ENCODE data around the gene S100A3.
A peak's percentile ranks its signal among the peaks of the same experiment; 100 is the strongest.

Gene S100A3

GRCh38 chr1:153547560-153548551, 1.2 kb downstream of the S100A3 start:
- no peaks in the 10 kb centered on the region for H3K9me3 Mint-ChIP-seq
- no peak for ATAC-seq (ENCODE audit: low read depth)
- H3K4me3 Mint-ChIP-seq = no peak overlapping the region
- DNase-seq (ENCODE audit: low spot score in 2 of 2) = no peak
- H3K27ac Mint-ChIP-seq = no peak overlapping the region
- H3K36me3 Mint-ChIP-seq = peaks cover 4% of the 10 kb centered on the region
- peaks cover 26% of the 10 kb centered on the region for H3K4me1 Mint-ChIP-seq
- peaks cover 2% of the 10 kb centered on the region for H3K27me3 Mint-ChIP-seq

GRCh38 chr1:153546796-153547559, 2.1 kb downstream of the S100A3 start:
- Mint-ChIP-seq H3K36me3 (peaks cover 4% of the 10 kb centered on the region), H3K4me1 (peaks cover 29% of the 10 kb centered on the region), H3K27ac (no peak overlapping the region), H3K27me3 (peaks cover 2% of the 10 kb centered on the region), H3K9me3 (no peaks in the 10 kb centered on the region), H3K4me3 (no peak overlapping the region)
- DNase-seq (ENCODE audit: low spot score in 2 of 2) (no peak), ATAC-seq (ENCODE audit: low read depth) (no peak)

GRCh38 chr1:153546371-153546770, 2.7 kb downstream of the S100A3 start:
- no peak for DNase-seq (ENCODE audit: low spot score in 2 of 2)
- ATAC-seq (ENCODE audit: low read depth) = no peak
- peaks cover 35% of the 10 kb centered on the region for H3K4me1 Mint-ChIP-seq
- H3K9me3 Mint-ChIP-seq = no peaks in the 10 kb centered on the region
- peak overlapping the region; percentile 24 for H3K4me3 Mint-ChIP-seq
- peaks cover 4% of the 10 kb centered on the region for H3K36me3 Mint-ChIP-seq
- no peak overlapping the region for H3K27ac Mint-ChIP-seq
- H3K27me3 Mint-ChIP-seq = peaks cover 2% of the 10 kb centered on the region

GRCh38 chr1:153545067-153546055, 3.7 kb downstream of the S100A3 start, which contains the start of gene S100A4:
TSS of gene S100A4 (minus strand) at chr1:153545806. CDS start at chr1:153544794, 1,012 bp downstream.
- H3K27ac Mint-ChIP-seq = peak within 1 kb of the TSS; percentile 90
- no peaks in the 10 kb centered on the region for H3K9me3 Mint-ChIP-seq
- H3K4me1 Mint-ChIP-seq = peaks cover 45% of the 10 kb centered on the region
- H3K4me3 Mint-ChIP-seq = peak within 1 kb of the TSS; percentile 91
- H3K27me3 Mint-ChIP-seq = peaks cover 2% of the 10 kb centered on the region
- ATAC-seq (ENCODE audit: low read depth) (peak; percentile 64), DNase-seq (ENCODE audit: low spot score in 2 of 2) (peak in 1 of 2 donors; percentile 32)
- H3K36me3 Mint-ChIP-seq = peaks cover 4% of the 10 kb centered on the region

GRCh38 chr1:153544453-153545066, 4.5 kb downstream of the S100A3 start:
- Mint-ChIP-seq H3K4me3 (peak overlapping the region; percentile 91), H3K27me3 (no peaks in the 10 kb centered on the region), H3K9me3 (no peaks in the 10 kb centered on the region), H3K4me1 (peaks cover 53% of the 10 kb centered on the region), H3K36me3 (peaks cover 4% of the 10 kb centered on the region), H3K27ac (peak overlapping the region; percentile 90)
- DNase-seq (ENCODE audit: low spot score in 2 of 2) (no peak), ATAC-seq (ENCODE audit: low read depth) (no peak)

GRCh38 chr1:153543736-153544135, 5.3 kb downstream of the S100A3 start:
- Mint-ChIP-seq H3K9me3 (no peaks in the 10 kb centered on the region), H3K36me3 (peaks cover 4% of the 10 kb centered on the region), H3K27me3 (no peaks in the 10 kb centered on the region), H3K4me1 (peaks cover 55% of the 10 kb centered on the region), H3K27ac (no peak overlapping the region), H3K4me3 (no peak overlapping the region)
- no peak for ATAC-seq (ENCODE audit: low read depth)
- DNase-seq (ENCODE audit: low spot score in 2 of 2) = no peak

- no peaks in the 10 kb centered on the region for H3K9me3 Mint-ChIP-seq
- ATAC-seq (ENCODE audit: low read depth) (no peak), DNase-seq (ENCODE audit: low spot score in 2 of 2) (no peak)
- no peak overlapping the region for H3K27ac Mint-ChIP-seq
- peaks cover 55% of the 10 kb centered on the region for H3K4me1 Mint-ChIP-seq
- no peaks in the 10 kb centered on the region for H3K27me3 Mint-ChIP-seq
- H3K36me3 Mint-ChIP-seq = peaks cover 4% of the 10 kb centered on the region
- H3K4me3 Mint-ChIP-seq = no peak overlapping the region
Observed at GRCh38 chr1:153542956-153543711, 5.9 kb downstream of the S100A3 start.

- peak overlapping the region; percentile 51 for H3K27ac Mint-ChIP-seq
- H3K4me3 Mint-ChIP-seq = peak overlapping the region; percentile 61
- peaks cover 56% of the 10 kb centered on the region for H3K4me1 Mint-ChIP-seq
- no peak for DNase-seq (ENCODE audit: low spot score in 2 of 2)
- H3K9me3 Mint-ChIP-seq = no peaks in the 10 kb centered on the region
- peaks cover 4% of the 10 kb centered on the region for H3K36me3 Mint-ChIP-seq
- ATAC-seq (ENCODE audit: low read depth) = no peak
- H3K27me3 Mint-ChIP-seq = no peaks in the 10 kb centered on the region
Observed at GRCh38 chr1:153541641-153542590, 7.1 kb downstream of the S100A3 start.

- ATAC-seq (ENCODE audit: low read depth) (peak; percentile 35), DNase-seq (ENCODE audit: low spot score in 2 of 2) (no peak)
- Mint-ChIP-seq H3K27me3 (no peaks in the 10 kb centered on the region), H3K4me1 (peaks cover 58% of the 10 kb centered on the region), H3K27ac (peak within 1 kb of the TSS; percentile 51), H3K4me3 (peak within 1 kb of the TSS; percentile 61), H3K9me3 (no peaks in the 10 kb centered on the region), H3K36me3 (peaks cover 4% of the 10 kb centered on the region)
Observed at GRCh38 chr1:153540394-153541361, 8.4 kb downstream of the S100A3 start, which contains the start of gene S100A5. TSS of gene S100A5 (minus strand) at chr1:153540934. CDS start at chr1:153540191, 743 bp downstream.

GRCh38 chr1:153539395-153540093, 9.5 kb downstream of the S100A3 start:
- Mint-ChIP-seq H3K27me3 (no peaks in the 10 kb centered on the region), H3K9me3 (no peaks in the 10 kb centered on the region), H3K27ac (peak overlapping the region; percentile 10), H3K4me3 (no peak overlapping the region), H3K4me1 (peaks cover 54% of the 10 kb centered on the region), H3K36me3 (peaks cover 5% of the 10 kb centered on the region)
- DNase-seq (ENCODE audit: low spot score in 2 of 2) (no peak), ATAC-seq (ENCODE audit: low read depth) (no peak)

Measured in memory B cell (primary cell).